ENCODE measurements around the gene ADCY6.

Gene ADCY6

DNA sequence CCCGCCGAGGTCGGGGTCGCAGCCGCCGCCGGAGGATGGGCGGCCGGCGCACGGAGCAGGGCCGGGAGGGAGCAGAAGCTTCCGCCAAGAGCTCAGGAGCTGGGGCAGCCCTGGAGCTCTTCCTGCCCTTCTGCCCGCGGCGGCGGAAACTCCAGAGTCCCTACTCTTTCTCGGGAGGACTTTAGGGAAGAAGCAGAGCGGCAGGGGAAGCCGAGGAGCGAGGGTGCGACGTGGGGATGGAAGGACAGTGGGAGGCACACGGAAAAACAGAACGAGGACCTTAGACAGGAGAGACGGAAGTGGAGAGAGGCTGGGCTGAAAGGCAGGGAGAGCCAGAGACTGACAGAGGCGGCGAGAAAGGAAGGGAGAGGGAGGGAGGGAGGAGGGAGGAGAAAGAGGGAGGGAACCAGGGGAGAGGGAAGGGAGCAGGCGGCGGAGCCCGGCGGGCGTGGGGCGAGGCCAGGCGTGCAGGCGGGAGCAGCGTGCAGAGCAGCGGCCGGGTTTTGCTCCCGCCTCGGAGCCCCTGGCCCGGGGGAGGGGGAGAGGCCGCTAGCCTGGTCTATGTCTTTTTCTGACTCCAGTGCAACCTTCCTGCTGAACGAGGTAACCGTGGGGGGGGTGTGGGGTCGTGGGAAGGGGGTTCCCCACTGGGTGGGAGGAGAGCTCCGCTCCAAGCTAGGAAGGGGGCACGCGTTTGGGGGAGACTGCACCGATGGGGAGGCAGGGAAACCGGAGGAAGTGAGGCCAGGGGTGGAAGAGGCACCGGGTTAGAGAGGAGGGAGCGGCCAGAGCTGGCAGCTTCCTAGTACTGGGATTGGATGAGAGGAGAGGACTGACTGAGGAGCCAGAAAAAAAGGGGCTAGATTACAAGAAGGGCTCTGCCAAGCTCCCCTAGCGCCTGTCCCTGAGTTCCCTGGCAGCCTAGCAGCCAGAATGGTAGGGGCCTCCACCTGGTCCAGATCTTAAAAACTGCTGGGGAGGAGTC is 26.5 kb upstream of the ADCY6 start:
- Histone ChIP-seq H3K9me3 (ENCODE audit: control insufficient read depth, low read length) (no peaks in the 10 kb centered on the region), H3K27me3 (replicated peaks; ENCODE audit: control insufficient read depth, insufficient read depth, low read length, poor library complexity, severe bottlenecking) (no peaks in the 10 kb centered on the region), H3K27ac (ENCODE audit: insufficient read depth, low read length, poor library complexity, severe bottlenecking) (peak overlapping the region; percentile 33), H3K4me3 (ENCODE audit: insufficient read depth, low read depth, low read length, poor library complexity, severe bottlenecking) (peak overlapping the region; percentile 74), H3K36me3 (ENCODE audit: control insufficient read depth, insufficient read depth, low read length) (no peaks in the 10 kb centered on the region), H3K4me1 (ENCODE audit: control insufficient read depth, insufficient read depth, low read length, poor library complexity, severe bottlenecking) (peaks cover 23% of the 10 kb centered on the region)
- DNase-seq = peak in 1 of 3 donors; percentile 17

DNA sequence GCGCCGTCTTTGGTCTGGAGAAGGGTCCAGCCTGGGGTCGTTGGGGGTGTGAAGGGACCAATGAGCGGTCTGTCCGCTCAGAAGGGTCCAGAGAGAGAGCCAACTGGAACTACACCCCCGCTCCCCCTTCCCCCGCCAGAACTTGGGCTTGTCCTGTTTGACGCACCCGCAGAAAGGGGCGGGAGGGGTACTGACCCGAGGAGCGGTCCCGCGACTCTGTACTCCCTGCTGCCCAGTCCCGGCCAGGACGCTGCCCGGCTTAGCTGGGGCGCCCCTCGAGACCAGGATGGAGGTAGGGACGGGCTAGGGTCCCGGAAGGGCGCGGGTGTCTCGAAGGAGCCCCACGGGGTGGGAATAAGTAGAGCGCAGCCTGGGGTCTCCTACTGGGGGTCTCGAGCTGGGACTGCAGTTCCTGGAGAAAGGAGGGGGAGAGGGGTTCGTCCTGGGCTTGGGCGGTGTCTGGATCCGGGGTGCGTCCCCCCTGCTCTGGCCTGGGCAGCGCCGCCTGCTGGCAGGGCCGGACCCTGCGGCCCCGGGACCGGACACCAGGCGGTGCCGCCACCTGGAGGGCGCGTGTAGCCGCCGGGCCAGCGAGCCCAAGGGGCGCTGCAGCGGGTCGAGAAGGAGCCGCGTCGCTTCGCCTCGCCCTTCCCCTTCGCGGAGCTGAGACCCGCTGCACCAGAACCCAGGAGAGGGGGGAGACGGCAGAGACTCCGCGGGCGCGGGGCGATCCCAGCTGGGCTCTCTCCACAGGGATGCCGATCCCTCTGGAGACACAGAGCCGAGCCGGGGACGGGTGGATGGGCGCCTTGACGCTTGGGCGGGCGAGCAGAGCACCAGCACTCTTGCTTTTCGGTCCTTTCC is 25.6 kb upstream of the ADCY6 start:
- Histone ChIP-seq H3K4me1 (ENCODE audit: control insufficient read depth, insufficient read depth, low read length, poor library complexity, severe bottlenecking) (peaks cover 23% of the 10 kb centered on the region), H3K27ac (ENCODE audit: insufficient read depth, low read length, poor library complexity, severe bottlenecking) (peak overlapping the region; percentile 33), H3K4me3 (ENCODE audit: insufficient read depth, low read depth, low read length, poor library complexity, severe bottlenecking) (peak overlapping the region; percentile 74), H3K36me3 (ENCODE audit: control insufficient read depth, insufficient read depth, low read length) (no peaks in the 10 kb centered on the region), H3K27me3 (replicated peaks; ENCODE audit: control insufficient read depth, insufficient read depth, low read length, poor library complexity, severe bottlenecking) (no peaks in the 10 kb centered on the region), H3K9me3 (ENCODE audit: control insufficient read depth, low read length) (no peaks in the 10 kb centered on the region)
- peak; percentile 50 to 69 (median 56) for DNase-seq

DNA sequence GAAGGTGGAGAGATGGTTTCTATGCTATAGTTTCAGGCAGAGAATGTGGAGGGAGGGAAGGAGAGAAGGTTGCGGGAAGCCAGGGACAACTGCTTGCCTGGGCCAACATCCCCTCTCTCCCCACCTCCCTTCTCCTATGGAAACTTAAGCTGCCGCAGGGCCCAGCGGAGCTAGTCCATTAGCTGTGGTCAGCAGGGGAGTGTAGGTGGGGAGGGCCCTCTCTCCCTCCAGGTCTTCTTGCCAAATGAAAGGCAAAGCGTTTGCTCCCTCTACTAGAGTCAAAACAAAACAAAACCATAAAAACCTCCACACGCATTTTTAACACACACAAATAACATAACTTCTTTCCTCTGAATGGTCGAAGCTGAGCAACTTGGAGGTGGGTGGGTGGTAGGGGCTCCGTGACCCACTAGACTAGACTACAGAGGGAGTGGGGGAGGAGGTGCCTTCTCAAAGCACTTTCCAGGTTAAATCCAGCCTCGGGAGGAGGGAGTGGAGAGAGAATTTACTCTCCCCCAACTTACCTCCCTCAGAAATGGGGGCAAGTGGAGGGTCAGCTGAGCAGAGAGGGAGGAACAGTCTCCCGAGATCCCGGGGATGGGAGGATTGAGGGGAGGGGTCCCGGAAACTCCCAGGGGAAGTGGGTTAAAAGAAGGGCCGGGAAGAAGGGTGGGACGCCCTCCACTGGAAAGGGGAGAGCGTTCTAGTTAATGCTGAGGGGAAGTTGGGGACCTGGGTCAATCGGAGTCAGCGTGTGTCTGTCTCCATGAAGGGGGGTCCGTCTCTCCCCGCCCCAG is 24.8 kb upstream of the ADCY6 start:
- Histone ChIP-seq H3K4me1 (ENCODE audit: control insufficient read depth, insufficient read depth, low read length, poor library complexity, severe bottlenecking) (peaks cover 17% of the 10 kb centered on the region), H3K4me3 (ENCODE audit: insufficient read depth, low read depth, low read length, poor library complexity, severe bottlenecking) (peak overlapping the region; percentile 74), H3K9me3 (ENCODE audit: control insufficient read depth, low read length) (no peaks in the 10 kb centered on the region), H3K27me3 (replicated peaks; ENCODE audit: control insufficient read depth, insufficient read depth, low read length, poor library complexity, severe bottlenecking) (no peaks in the 10 kb centered on the region), H3K27ac (ENCODE audit: insufficient read depth, low read length, poor library complexity, severe bottlenecking) (peak overlapping the region; percentile 33), H3K36me3 (ENCODE audit: control insufficient read depth, insufficient read depth, low read length) (no peaks in the 10 kb centered on the region)
- DNase-seq = no peak

DNA sequence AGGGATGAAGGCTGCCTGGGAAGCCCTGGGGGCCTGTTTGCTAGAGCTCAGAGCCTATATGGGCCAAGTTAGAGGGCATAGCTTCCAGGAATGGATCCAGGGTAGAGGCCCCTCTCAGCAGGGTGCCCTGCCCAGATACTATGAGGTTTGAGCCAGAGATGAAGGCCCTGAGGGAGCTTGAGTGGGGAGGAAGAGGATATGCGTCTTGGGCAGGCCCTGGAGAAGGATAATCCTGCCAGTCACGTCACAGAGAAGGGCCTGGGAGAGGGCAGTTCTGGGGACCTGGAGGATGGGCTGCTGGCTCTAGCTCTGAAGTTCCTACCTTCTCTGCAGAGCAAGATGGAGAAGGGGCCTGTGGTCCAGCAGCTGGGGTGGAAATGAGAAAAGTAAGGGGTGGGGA is 23.5 kb upstream of the ADCY6 start:
- no peak for DNase-seq
- Histone ChIP-seq H3K27ac (ENCODE audit: insufficient read depth, low read length, poor library complexity, severe bottlenecking) (no peak overlapping the region), H3K4me1 (ENCODE audit: control insufficient read depth, insufficient read depth, low read length, poor library complexity, severe bottlenecking) (peaks cover 11% of the 10 kb centered on the region)

DNA sequence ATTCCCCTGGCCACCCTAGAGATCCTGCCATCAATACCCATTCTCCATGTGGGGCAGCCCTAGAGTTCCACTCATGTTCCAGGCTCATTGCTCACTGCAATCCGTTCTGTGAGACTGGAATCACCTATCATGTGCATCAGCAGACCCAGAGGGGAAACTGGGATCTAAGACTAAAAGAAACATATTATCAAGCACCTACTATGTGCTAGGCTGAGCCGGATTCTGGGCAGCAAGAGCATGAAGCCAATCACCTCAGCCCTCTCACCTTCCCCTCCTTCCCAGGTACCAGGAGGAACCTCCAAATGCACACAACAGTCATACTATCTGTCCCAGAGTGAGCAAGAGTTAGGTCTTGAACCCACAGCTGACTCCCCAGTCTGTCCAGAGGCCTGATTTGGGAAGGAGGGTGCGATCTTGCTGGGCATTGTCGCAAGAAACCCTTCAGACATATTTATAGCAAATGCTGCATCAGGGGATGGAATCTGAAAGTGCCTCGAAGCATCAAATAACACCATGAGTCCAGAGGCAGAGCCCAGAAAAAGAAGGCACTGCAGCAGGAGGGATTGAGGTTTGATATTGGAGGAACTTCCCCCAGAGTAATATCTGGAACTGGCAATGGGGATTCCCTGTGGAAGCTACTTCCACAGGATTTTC is 22.7 kb upstream of the ADCY6 start:
- no peaks in the 10 kb centered on the region for H3K36me3 ChIP-seq (ENCODE audit: control insufficient read depth, insufficient read depth, low read length)
- no peak overlapping the region for H3K27ac ChIP-seq (ENCODE audit: insufficient read depth, low read length, poor library complexity, severe bottlenecking)

More for the DNA sequence above, 23.5 kb upstream of the ADCY6 start:
- Histone ChIP-seq H3K27me3 (replicated peaks; ENCODE audit: control insufficient read depth, insufficient read depth, low read length, poor library complexity, severe bottlenecking) (no peaks in the 10 kb centered on the region), H3K4me3 (ENCODE audit: insufficient read depth, low read depth, low read length, poor library complexity, severe bottlenecking) (no peak overlapping the region), H3K36me3 (ENCODE audit: control insufficient read depth, insufficient read depth, low read length) (no peaks in the 10 kb centered on the region), H3K9me3 (ENCODE audit: control insufficient read depth, low read length) (no peaks in the 10 kb centered on the region)

DNA sequence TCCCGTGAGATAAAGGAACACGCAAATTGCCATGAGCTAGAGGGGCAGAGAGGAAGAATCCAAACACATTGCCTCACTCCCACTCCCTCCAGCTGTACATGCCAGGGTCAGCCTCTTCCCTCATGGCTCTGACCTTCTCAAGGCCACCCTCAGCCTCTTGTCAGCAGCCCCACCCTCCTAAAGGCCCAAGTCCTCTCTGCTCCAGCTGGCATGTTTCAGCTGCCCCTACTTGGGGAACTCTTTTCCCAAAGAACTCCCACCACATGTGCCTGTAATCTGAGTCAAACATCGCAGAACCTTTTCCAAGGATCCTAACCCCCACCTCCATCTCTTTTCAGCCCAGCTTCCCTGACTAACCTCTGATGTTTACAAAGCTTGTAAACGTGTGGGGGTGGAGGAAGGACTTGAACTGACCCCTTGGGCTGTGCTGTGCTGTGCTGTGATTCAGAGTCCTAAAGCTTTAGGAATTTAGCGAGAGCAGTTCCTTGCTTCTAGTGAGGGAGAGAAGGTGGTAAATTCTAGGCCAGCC is 22.1 kb upstream of the ADCY6 start:
- Histone ChIP-seq H3K27me3 (replicated peaks; ENCODE audit: control insufficient read depth, insufficient read depth, low read length, poor library complexity, severe bottlenecking) (no peaks in the 10 kb centered on the region), H3K4me3 (ENCODE audit: insufficient read depth, low read depth, low read length, poor library complexity, severe bottlenecking) (no peak overlapping the region), H3K4me1 (ENCODE audit: control insufficient read depth, insufficient read depth, low read length, poor library complexity, severe bottlenecking) (peaks cover 6% of the 10 kb centered on the region), H3K9me3 (ENCODE audit: control insufficient read depth, low read length) (no peaks in the 10 kb centered on the region), H3K27ac (ENCODE audit: insufficient read depth, low read length, poor library complexity, severe bottlenecking) (no peak overlapping the region), H3K36me3 (ENCODE audit: control insufficient read depth, insufficient read depth, low read length) (no peaks in the 10 kb centered on the region)
- no peak for DNase-seq

More for the DNA sequence above, 22.7 kb upstream of the ADCY6 start:
- Histone ChIP-seq H3K27me3 (replicated peaks; ENCODE audit: control insufficient read depth, insufficient read depth, low read length, poor library complexity, severe bottlenecking) (no peaks in the 10 kb centered on the region), H3K4me1 (ENCODE audit: control insufficient read depth, insufficient read depth, low read length, poor library complexity, severe bottlenecking) (peaks cover 9% of the 10 kb centered on the region), H3K4me3 (ENCODE audit: insufficient read depth, low read depth, low read length, poor library complexity, severe bottlenecking) (no peak overlapping the region), H3K9me3 (ENCODE audit: control insufficient read depth, low read length) (no peaks in the 10 kb centered on the region)
- DNase-seq = no peak

DNA sequence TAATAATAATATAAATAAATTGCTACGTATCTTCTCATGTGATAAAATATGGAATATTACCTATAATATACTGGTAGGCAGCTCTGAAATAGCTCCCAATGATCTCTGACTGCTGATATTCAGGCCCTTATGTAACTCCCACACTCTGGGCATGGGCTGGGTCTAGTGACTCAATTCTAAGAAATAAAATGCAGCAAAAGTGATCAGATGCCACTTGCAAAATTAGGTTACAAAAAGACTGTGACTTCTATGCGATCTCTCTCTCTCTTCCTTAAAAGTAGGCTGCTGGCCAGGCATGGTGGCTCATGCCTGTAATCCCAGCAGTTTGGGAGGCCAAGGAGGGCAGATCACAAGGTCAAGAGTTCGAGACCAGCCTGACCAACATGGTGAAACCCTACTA is 19.1 kb upstream of the ADCY6 start:
- no peak for DNase-seq
- no peaks in the 10 kb centered on the region for H3K4me1 ChIP-seq (ENCODE audit: control insufficient read depth, insufficient read depth, low read length, poor library complexity, severe bottlenecking)
- H3K27me3 ChIP-seq (replicated peaks; ENCODE audit: control insufficient read depth, insufficient read depth, low read length, poor library complexity, severe bottlenecking) = no peaks in the 10 kb centered on the region
- no peak overlapping the region for H3K27ac ChIP-seq (ENCODE audit: insufficient read depth, low read length, poor library complexity, severe bottlenecking)
- H3K36me3 ChIP-seq (ENCODE audit: control insufficient read depth, insufficient read depth, low read length) = no peaks in the 10 kb centered on the region
- no peak overlapping the region for H3K4me3 ChIP-seq (ENCODE audit: insufficient read depth, low read depth, low read length, poor library complexity, severe bottlenecking)
- no peaks in the 10 kb centered on the region for H3K9me3 ChIP-seq (ENCODE audit: control insufficient read depth, low read length)

DNA sequence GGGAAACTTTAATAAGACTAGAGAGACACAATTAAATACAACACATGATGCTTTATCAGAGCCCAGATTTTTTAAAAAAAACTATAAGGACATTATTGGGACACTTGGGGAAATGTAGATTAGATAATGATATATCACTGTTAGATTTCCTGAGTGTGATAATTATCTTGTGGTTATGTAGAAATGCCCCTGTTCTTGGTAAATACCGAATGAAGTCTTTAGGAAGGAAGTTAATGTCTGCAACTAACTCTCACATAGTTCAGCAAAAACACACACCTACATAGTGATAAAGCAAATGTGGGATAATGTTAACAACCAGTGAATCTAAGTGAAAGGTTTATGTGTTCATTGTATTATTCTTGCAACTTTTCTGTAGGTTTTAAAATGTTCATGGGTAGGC is 14.8 kb upstream of the ADCY6 start:
- Histone ChIP-seq H3K4me3 (ENCODE audit: insufficient read depth, low read depth, low read length, poor library complexity, severe bottlenecking) (no peak overlapping the region), H3K36me3 (ENCODE audit: control insufficient read depth, insufficient read depth, low read length) (no peaks in the 10 kb centered on the region), H3K4me1 (ENCODE audit: control insufficient read depth, insufficient read depth, low read length, poor library complexity, severe bottlenecking) (no peaks in the 10 kb centered on the region), H3K27me3 (replicated peaks; ENCODE audit: control insufficient read depth, insufficient read depth, low read length, poor library complexity, severe bottlenecking) (no peaks in the 10 kb centered on the region), H3K9me3 (ENCODE audit: control insufficient read depth, low read length) (no peaks in the 10 kb centered on the region), H3K27ac (ENCODE audit: insufficient read depth, low read length, poor library complexity, severe bottlenecking) (no peak overlapping the region)
- no peak for DNase-seq

DNA sequence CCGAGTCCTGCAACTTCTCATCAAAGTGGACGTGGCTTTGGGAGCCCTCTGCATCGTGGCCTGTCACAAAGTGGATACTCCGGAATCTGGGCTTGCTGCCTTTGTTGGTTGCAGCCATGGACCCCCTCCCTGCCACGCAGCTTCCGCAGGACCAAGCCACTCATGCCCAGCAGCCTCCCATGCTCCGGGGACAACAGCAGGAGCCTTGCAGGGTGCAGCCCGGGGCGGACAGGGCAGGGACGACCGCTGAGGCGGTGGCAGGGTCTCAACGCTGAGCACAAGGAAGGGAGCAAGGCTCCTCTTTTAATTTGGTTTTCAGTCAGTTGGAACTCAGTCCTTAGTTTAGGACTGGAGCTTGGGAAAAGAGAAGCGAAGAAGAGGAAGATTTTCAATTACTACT is 12.1 kb upstream of the ADCY6 start:
- H3K36me3 ChIP-seq (ENCODE audit: control insufficient read depth, insufficient read depth, low read length) = no peaks in the 10 kb centered on the region
- no peak for DNase-seq
- H3K4me3 ChIP-seq (ENCODE audit: insufficient read depth, low read depth, low read length, poor library complexity, severe bottlenecking) = no peak overlapping the region
- no peak overlapping the region for H3K27ac ChIP-seq (ENCODE audit: insufficient read depth, low read length, poor library complexity, severe bottlenecking)
- H3K4me1 ChIP-seq (ENCODE audit: control insufficient read depth, insufficient read depth, low read length, poor library complexity, severe bottlenecking) = no peaks in the 10 kb centered on the region
- H3K9me3 ChIP-seq (ENCODE audit: control insufficient read depth, low read length) = no peaks in the 10 kb centered on the region
- no peaks in the 10 kb centered on the region for H3K27me3 ChIP-seq (replicated peaks; ENCODE audit: control insufficient read depth, insufficient read depth, low read length, poor library complexity, severe bottlenecking)
